ENCODE results near the gene PLCZ1.

DNA sequence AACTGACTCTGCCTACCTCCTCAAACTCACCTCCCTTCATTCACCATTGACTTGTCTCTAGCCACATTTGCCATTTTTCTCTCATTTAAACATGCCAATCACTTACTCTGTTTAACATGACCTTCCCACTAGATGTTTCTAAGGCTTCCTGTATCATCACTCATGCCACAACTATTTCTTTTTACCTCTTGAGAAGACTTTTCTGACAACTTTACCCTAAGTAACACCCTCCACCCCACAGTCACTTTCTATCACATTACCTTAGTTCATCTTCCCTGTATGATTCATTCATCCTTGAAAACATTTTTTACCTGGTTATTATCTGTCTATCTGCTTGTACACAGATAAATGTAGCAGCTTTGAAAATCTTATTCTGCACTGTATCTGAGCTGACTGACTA, 19.4 kb downstream of the PLCZ1 start:
- no peak for TF ChIP-seq EZH2 (IDR thresholded peaks at IDR 0.05; ENCODE audit: insufficient read depth, low read length)
- TF ChIP-seq, protein P1, sequence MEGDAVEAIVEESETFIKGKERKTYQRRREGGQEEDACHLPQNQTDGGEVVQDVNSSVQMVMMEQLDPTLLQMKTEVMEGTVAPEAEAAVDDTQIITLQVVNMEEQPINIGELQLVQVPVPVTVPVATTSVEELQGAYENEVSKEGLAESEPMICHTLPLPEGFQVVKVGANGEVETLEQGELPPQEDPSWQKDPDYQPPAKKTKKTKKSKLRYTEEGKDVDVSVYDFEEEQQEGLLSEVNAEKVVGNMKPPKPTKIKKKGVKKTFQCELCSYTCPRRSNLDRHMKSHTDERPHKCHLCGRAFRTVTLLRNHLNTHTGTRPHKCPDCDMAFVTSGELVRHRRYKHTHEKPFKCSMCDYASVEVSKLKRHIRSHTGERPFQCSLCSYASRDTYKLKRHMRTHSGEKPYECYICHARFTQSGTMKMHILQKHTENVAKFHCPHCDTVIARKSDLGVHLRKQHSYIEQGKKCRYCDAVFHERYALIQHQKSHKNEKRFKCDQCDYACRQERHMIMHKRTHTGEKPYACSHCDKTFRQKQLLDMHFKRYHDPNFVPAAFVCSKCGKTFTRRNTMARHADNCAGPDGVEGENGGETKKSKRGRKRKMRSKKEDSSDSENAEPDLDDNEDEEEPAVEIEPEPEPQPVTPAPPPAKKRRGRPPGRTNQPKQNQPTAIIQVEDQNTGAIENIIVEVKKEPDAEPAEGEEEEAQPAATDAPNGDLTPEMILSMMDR (IDR thresholded peaks at IDR 0.05; ENCODE audit: insufficient read depth, low read depth, low read length) = no peak
